Tibial nerve (tissue), 4 donors: ENCODE measurements around the gene DCAF15. TPM values are rescaled to one million over a fixed set of nuclear protein-coding genes. Genes with fewer than 3 reads are reported as not detected.
"Not testable (repeated sequence)": the region's sequence is repeated elsewhere in the genome, so short reads cannot be mapped to it uniquely, and the experiment has no call there.

ENCODE experiments used
- DNase-seq, 2 donors: peaks; one replicate each; pipeline ENCODE4 v3.0.0-alpha.2; 2019; ENCODE audit warnings: low spot score in 2 of 2
- H3K27ac ChIP-seq, 4 donors: fragments of 200-600 bp; sonication (generic) in 3 of 4; one replicate each; pipeline ENCODE4 v1.5.1; 2017 to 2019; ENCODE audit warnings: mild to moderate bottlenecking in 1 of 4
- H3K27me3 ChIP-seq, 2 donors: fragments of 200-600 bp; sonication (generic) in 1 of 2; one replicate each; pipeline versions ENCODE4 v1.5.1 to v1.6.0; 2017 to 2019
- H3K36me3 ChIP-seq, 3 donors: fragments of 200-600 bp; sonication (generic); one replicate each; pipeline ENCODE4 v1.5.1; 2018 to 2019
- H3K4me1 ChIP-seq, 4 donors: fragments of 200-600 bp; sonication (generic) in 3 of 4; one replicate each; pipeline ENCODE4 v1.5.1; 2017 to 2019
- H3K4me3 ChIP-seq, 4 donors: fragments of 200-600 bp; sonication (generic) in 3 of 4; one replicate each; pipeline ENCODE4 v1.5.1; 2017 to 2019; ENCODE audit warnings: mild to moderate bottlenecking in 1 of 4, moderate library complexity in 1 of 4
- H3K9me3 ChIP-seq, 4 donors: fragments of 200-600 bp; sonication (generic) in 3 of 4; one replicate each; pipeline ENCODE4 v1.5.1; 2017 to 2019
- CTCF ChIP-seq, 5 experiments: fragments of 200-600 bp in 3 of 5; fragments of 450-650 bp in 2 of 5; sonication (generic) in 3 of 5; IDR thresholded peaks; one replicate each; pipeline ENCODE4 v1.5.1; 2016 to 2019; ENCODE audit warnings: antibody characterized with exemption in 5 of 5, mild to moderate bottlenecking in 3 of 5, moderate library complexity in 2 of 5
- EP300 ChIP-seq, 2 donors: sonication (generic); formaldehyde crosslinking; IDR thresholded peaks; one replicate each; pipeline ENCODE4 v1.6.1; 2017; ENCODE audit warnings: antibody characterized with exemption in 2 of 2, mild to moderate bottlenecking in 1 of 2
- POLR2A ChIP-seq, 2 donors: fragments of 450-650 bp; IDR thresholded peaks; one replicate each; pipeline ENCODE4 v1.6.1; 2017; ENCODE audit warnings: antibody characterized with exemption in 2 of 2, mild to moderate bottlenecking in 2 of 2, moderate library complexity in 2 of 2
- WGBS, 2 donors: methylation state at CpG; one replicate each; pipeline ENCODE4 v1.1.5; 2018; 5-methylcytosine and 5-hydroxymethylcytosine counted together
- total RNA-seq, 4 donors: library from RNA; depleted of rRNA; stranded (reverse); fragments of >200 nt; gene quantifications; one replicate each; pipeline ENCODE4 v1.1.0, GENCODE V29; 2016

Gene DCAF15
- total RNA-seq, 4 donors from 2014 or later = 14.3 to 31.5 (median 19.3) TPM

DNA sequence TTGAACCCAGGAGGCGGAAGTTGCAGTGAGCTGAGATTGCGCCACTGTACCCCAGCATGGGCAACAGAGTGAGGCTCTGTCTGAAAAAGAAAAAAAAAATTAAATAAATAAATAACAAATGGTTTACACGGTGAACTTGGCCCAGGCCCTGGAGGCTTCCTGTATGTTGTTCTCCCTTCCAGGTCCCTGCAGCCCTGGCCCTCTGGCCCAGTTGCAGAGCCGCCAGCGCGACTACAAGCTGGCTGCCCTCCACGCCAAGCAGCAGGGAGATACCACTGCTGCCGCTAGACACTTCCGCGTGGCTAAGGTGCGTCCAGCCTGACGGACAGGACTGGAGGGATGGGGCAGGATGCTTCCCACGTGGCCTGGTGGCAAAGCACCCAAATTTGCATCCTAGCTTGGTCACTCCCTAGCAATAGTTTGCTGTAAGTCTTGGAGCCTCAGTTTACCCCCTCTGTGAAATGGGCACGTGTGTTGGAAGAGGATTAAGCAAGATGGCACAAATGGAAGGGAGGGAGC lies 34.4 kb upstream of the DCAF15 start:
- peaks cover 0 to 8% (median 0%) of the 10 kb centered on the region in 4 donors for H3K9me3 ChIP-seq
- no peaks in the 10 kb centered on the region for H3K27me3 ChIP-seq
- no peaks in the 10 kb centered on the region for H3K4me1 ChIP-seq
- WGBS, 2 donors = 78 to 88% methylated on average over 14 of the region's 14 CpGs
- no peak overlapping the region for H3K27ac ChIP-seq
- H3K36me3 ChIP-seq = peaks cover 6 to 98% (median 41%) of the 10 kb centered on the region in 3 donors
- TF ChIP-seq CTCF (IDR thresholded peaks at IDR 0.05) = no peak
- TF ChIP-seq EP300 (IDR thresholded peaks at IDR 0.05) = no peak
- no peak for TF ChIP-seq POLR2A (IDR thresholded peaks at IDR 0.05)
- DNase-seq = no peak
- no peak overlapping the region for H3K4me3 ChIP-seq

DNA sequence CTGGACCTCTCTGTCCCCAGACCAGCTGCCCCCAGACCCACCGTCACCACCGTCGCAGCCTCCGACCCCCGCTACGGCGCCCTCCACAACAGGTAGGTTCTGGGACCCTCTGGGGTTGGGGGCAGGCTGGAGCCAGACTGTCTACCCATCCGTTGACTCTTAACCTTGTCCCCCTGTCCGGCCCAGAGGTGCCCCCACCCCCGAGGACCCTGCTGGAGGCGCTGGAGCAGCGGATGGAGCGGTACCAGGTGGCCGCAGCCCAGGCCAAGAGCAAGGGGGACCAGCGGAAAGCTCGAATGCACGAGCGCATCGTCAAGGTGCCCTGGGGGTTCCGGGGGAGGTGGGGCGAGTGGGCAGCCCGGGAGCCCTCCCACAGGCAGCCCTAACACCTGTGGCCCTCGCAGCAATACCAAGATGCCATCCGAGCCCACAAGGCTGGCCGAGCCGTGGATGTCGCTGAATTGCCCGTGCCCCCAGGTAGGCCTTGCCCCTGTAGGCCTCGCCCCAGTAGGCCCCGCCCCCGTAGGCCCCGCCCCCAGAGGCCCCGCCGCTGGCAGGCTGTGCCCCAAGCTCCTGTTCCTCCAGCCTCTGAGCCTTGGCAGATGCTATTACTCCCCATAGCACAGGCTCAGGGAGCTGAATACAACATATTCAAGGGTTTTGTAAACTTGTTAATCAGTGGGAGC lies 33.4 kb upstream of the DCAF15 start:
- peaks cover 0 to 8% (median 0%) of the 10 kb centered on the region in 4 donors for H3K9me3 ChIP-seq
- H3K36me3 ChIP-seq = peaks cover 4 to 98% (median 42%) of the 10 kb centered on the region in 3 donors
- H3K4me1 ChIP-seq = no peaks in the 10 kb centered on the region
- WGBS, 2 donors = 81 to 91% methylated on average over 23 to 26 of the region's 34 CpGs
- no peak for DNase-seq
- TF ChIP-seq CTCF (IDR thresholded peaks at IDR 0.05) = no peak
- TF ChIP-seq POLR2A (IDR thresholded peaks at IDR 0.05) = no peak
- no peak for TF ChIP-seq EP300 (IDR thresholded peaks at IDR 0.05)
- no peak overlapping the region for H3K4me3 ChIP-seq
- no peaks in the 10 kb centered on the region for H3K27me3 ChIP-seq
- H3K27ac ChIP-seq = no peak overlapping the region

GRCh38 chr19:13920524-13920923 lies 31.8 kb upstream of the DCAF15 start:
- DNase-seq = no peak
- TF ChIP-seq CTCF (IDR thresholded peaks at IDR 0.05) = no peak
- no peak for TF ChIP-seq POLR2A (IDR thresholded peaks at IDR 0.05)
- TF ChIP-seq EP300 (IDR thresholded peaks at IDR 0.05) = no peak
- 97 to 100% methylated on average over 7 to 11 of the region's 11 CpGs for WGBS, 2 donors
- Histone ChIP-seq H3K4me1 (no peaks in the 10 kb centered on the region), H3K4me3 (no peak overlapping the region), H3K27ac (no peak overlapping the region), H3K36me3 (peaks cover 4 to 98% (median 42%) of the 10 kb centered on the region in 3 donors), H3K9me3 (peaks cover 0 to 8% (median 0%) of the 10 kb centered on the region in 4 donors), H3K27me3 (no peaks in the 10 kb centered on the region)

GRCh38 chr19:13920940-13921747 lies 31.2 kb upstream of the DCAF15 start:
- 43 to 90% methylated on average over 1 to 2 of the region's 2 CpGs for WGBS, 2 donors
- H3K36me3 ChIP-seq = peaks cover 4 to 95% (median 42%) of the 10 kb centered on the region in 3 donors

DNA sequence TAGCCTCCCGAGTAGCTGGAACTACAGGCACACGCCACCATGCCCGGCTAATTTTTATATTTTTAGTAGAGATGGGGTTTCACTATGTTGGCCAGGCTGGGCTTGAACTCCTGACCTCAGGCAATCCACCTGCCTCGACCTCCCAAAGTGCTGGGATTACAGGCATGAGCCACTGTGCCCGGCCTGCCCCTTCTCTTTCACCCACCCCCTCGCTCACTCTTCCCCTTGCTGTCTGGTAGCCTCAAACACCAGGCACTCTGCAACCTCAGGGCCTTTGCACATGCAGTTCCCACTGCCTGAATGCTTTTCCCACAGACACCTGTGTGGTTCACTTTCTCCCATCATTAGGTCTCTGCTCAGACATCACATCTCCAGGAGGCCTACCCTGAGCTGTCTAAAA lies 30.2 kb upstream of the DCAF15 start:
- H3K27ac ChIP-seq, H3K4me3 ChIP-seq, DNase-seq, H3K4me1 ChIP-seq, H3K27me3 ChIP-seq, H3K9me3 ChIP-seq: not testable (repeated sequence)
- 95 to 96% methylated on average over 6 of the region's 6 CpGs for WGBS, 2 donors
- peaks cover 4 to 95% (median 42%) of the 10 kb centered on the region in 3 donors for H3K36me3 ChIP-seq

More at GRCh38 chr19:13920940-13921747, 31.2 kb upstream of the DCAF15 start:
- H3K4me3 ChIP-seq = no peak overlapping the region
- no peaks in the 10 kb centered on the region for H3K4me1 ChIP-seq
- H3K27ac ChIP-seq = no peak overlapping the region
- H3K27me3 ChIP-seq = no peaks in the 10 kb centered on the region
- H3K9me3 ChIP-seq = peaks cover 0 to 8% (median 0%) of the 10 kb centered on the region in 4 donors
- DNase-seq = peak in 1 of 2 donors; percentile 38
- TF ChIP-seq EP300 (IDR thresholded peaks at IDR 0.05) (no peak), POLR2A (IDR thresholded peaks at IDR 0.05) (no peak), CTCF (IDR thresholded peaks at IDR 0.05) (no peak)
